Glomerular endothelial cell (primary cell): ENCODE results near the gene PTPRD. TPM values are rescaled to one million over a fixed set of nuclear protein-coding genes. Genes with fewer than 3 reads are reported as not detected.
"Not testable (repeated sequence)": the region's sequence is repeated elsewhere in the genome, so short reads cannot be mapped to it uniquely, and the experiment has no call there.

Experiments
- DNase-seq: peaks from one replicate; pipeline ENCODE4 v3.0.0-alpha.2; 2011; ENCODE audit warnings: low read depth, low spot score; ENCODE audit errors: extremely low read depth
- total RNA-seq: library from RNA; depleted of rRNA; stranded (reverse); fragments of >200 nt; gene quantifications from 2 replicates; pipeline ENCODE4 v1.2.3, GENCODE V29; 2015

The PTPRD gene
- total RNA-seq, 1 donor from 2014 or later: 4.1 TPM

- no peak for DNase-seq
These were observed 1200.6 kb downstream of the PTPRD start for GRCh38 chr9:9412241-9412640.

- DNase-seq: no peak
These were observed 1202.1 kb downstream of the PTPRD start for GRCh38 chr9:9410736-9411135.

GRCh38 chr9:9399982-9400381 lies 1212.8 kb downstream of the PTPRD start:
- no peak for DNase-seq

GRCh38 chr9:9396518-9396917 lies 1216.3 kb downstream of the PTPRD start:
- no peak for DNase-seq

- DNase-seq: no peak
These were observed 1217.3 kb downstream of the PTPRD start for GRCh38 chr9:9395539-9395938.

GRCh38 chr9:9392755-9393154 lies 1220.0 kb downstream of the PTPRD start:
- no peak for DNase-seq

GRCh38 chr9:9389904-9390303 lies 1222.9 kb downstream of the PTPRD start:
- no peak for DNase-seq

- DNase-seq: no peak
These were observed 1225.2 kb downstream of the PTPRD start for GRCh38 chr9:9387511-9388115.

- no peak for DNase-seq
These were observed 1250.5 kb downstream of the PTPRD start for GRCh38 chr9:9362332-9362731.

- DNase-seq: no peak
These were observed 1259.8 kb downstream of the PTPRD start for GRCh38 chr9:9352877-9353481.

- no peak for DNase-seq
These were observed 1271.6 kb downstream of the PTPRD start for GRCh38 chr9:9341203-9341602.

GRCh38 chr9:9337129-9337528 lies 1275.7 kb downstream of the PTPRD start:
- no peak for DNase-seq

- no peak for DNase-seq
These were observed 1286.1 kb downstream of the PTPRD start for GRCh38 chr9:9326749-9327148.

- DNase-seq: no peak
These were observed 1293.8 kb downstream of the PTPRD start for GRCh38 chr9:9319007-9319406.

- DNase-seq: not testable (repeated sequence)
These were observed 1302.1 kb downstream of the PTPRD start for GRCh38 chr9:9310743-9311142.

GRCh38 chr9:9305600-9305999 lies 1307.2 kb downstream of the PTPRD start:
- no peak for DNase-seq

GRCh38 chr9:9299134-9299533 lies 1313.7 kb downstream of the PTPRD start:
- DNase-seq: no peak

- DNase-seq: no peak
These were observed 1326.8 kb downstream of the PTPRD start for GRCh38 chr9:9286001-9286400.

- no peak for DNase-seq
These were observed 1328.6 kb downstream of the PTPRD start for GRCh38 chr9:9284201-9284600.

- DNase-seq: no peak
These were observed 1329.4 kb downstream of the PTPRD start for GRCh38 chr9:9283159-9283986.

GRCh38 chr9:9275601-9276000 lies 1337.2 kb downstream of the PTPRD start:
- no peak for DNase-seq

- no peak for DNase-seq
These were observed 1354.8 kb downstream of the PTPRD start for GRCh38 chr9:9257999-9258498.
